RPMI7951 (cell line): ENCODE results near the gene FBXO9. TPM values are rescaled to one million over a fixed set of nuclear protein-coding genes. Genes with fewer than 3 reads are reported as not detected.

Experiments used
- DNase-seq: peaks from one replicate; pipeline ENCODE4 v3.0.0-alpha.2; 2012; ENCODE audit warnings: low read depth
- total RNA-seq: library from RNA; depleted of rRNA; stranded (reverse); fragments of >200 nt; shearing (Covaris generic); gene quantifications from 2 replicates; pipeline ENCODE4 v1.2.3, GENCODE V29; 2014

FBXO9 gene
- total RNA-seq, 1 experiment from 2014 or later, result 28.7 TPM

- no peak for DNase-seq
Observed at GRCh38 chr6:53089948-53090347, 24.7 kb downstream of the FBXO9 start.

- DNase-seq, result no peak
Observed at GRCh38 chr6:53090576-53090975, 25.4 kb downstream of the FBXO9 start.

GRCh38 chr6:53095270-53095669 is 30.1 kb downstream of the FBXO9 start:
- DNase-seq, result no peak

GRCh38 chr6:53095716-53096115 is 30.5 kb downstream of the FBXO9 start:
- no peak for DNase-seq

GRCh38 chr6:53100561-53100960 is 35.4 kb downstream of the FBXO9 start:
- DNase-seq, result no peak

GRCh38 chr6:53101006-53101405 is 35.8 kb downstream of the FBXO9 start:
- no peak for DNase-seq

GRCh38 chr6:53103993-53104675 is 38.9 kb downstream of the FBXO9 start:
- DNase-seq, result no peak

- no peak for DNase-seq
Observed at GRCh38 chr6:53104916-53105315, 39.7 kb downstream of the FBXO9 start.

- DNase-seq, result peak; percentile 64
Observed at GRCh38 chr6:53107091-53107490, 41.9 kb downstream of the FBXO9 start.

GRCh38 chr6:53109612-53110011 is 44.4 kb downstream of the FBXO9 start:
- no peak for DNase-seq

- no peak for DNase-seq
Observed at GRCh38 chr6:53111865-53112264, 46.7 kb downstream of the FBXO9 start.

GRCh38 chr6:53112404-53112803 is 47.2 kb downstream of the FBXO9 start:
- DNase-seq, result no peak

- DNase-seq, result no peak
Observed at GRCh38 chr6:53112871-53113270, 47.7 kb downstream of the FBXO9 start.

GRCh38 chr6:53113742-53114141 is 48.5 kb downstream of the FBXO9 start:
- no peak for DNase-seq

- DNase-seq, result no peak
Observed at GRCh38 chr6:53115113-53115512, 49.9 kb downstream of the FBXO9 start.

- DNase-seq, result no peak
Observed at GRCh38 chr6:53115741-53116140, 50.5 kb downstream of the FBXO9 start.

- peak; percentile 50 for DNase-seq
Observed at GRCh38 chr6:53119349-53119748, 54.1 kb downstream of the FBXO9 start.

- DNase-seq, result peak; percentile 69
Observed at GRCh38 chr6:53119772-53120409, 54.7 kb downstream of the FBXO9 start.

GRCh38 chr6:53124131-53124800 is 59.1 kb downstream of the FBXO9 start:
- no peak for DNase-seq

GRCh38 chr6:53125276-53125675 is 60.1 kb downstream of the FBXO9 start:
- no peak for DNase-seq

- no peak for DNase-seq
Observed at GRCh38 chr6:53128842-53129241, 63.6 kb downstream of the FBXO9 start.

GRCh38 chr6:53130569-53131290 is 65.5 kb downstream of the FBXO9 start:
- no peak for DNase-seq
